Activated CD8-positive, alpha-beta memory T cell treated with anti-CD3 and anti-CD28 coated beads, Interleukin-2, amount 10 ng/mL, durations not matched to agents 7 days and 5 days (primary cell): ENCODE results near the gene CCR3. TPM values are rescaled to one million over a fixed set of nuclear protein-coding genes. Genes with fewer than 3 reads are reported as not detected.
A peak's percentile ranks its signal among the peaks of the same experiment; 100 is the strongest.

ENCODE experiments used
- ATAC-seq: fragments of 150-1000 bp; cut with Tn5 transposase; one replicate; pipeline ENCODE4 v1.10.0; 2021; ENCODE audit warnings: moderate library complexity
- CTCF ChIA-PET: fragments of 350-600 bp; sonication (Branson Sonifier 250); formaldehyde crosslinking; loops from one replicate; lab custom pipeline; 2021; ENCODE audit warnings: antibody characterized with exemption; lab: Charles Lee
- DNase-seq: peaks from one replicate; pipeline ENCODE4 v3.0.0-alpha.2; 2020
- H3K27ac Mint-ChIP-seq: one replicate; pipeline ENCODE4 v1.8.0; 2021; ENCODE audit warnings: mild to moderate bottlenecking, mixed read lengths
- H3K27me3 Mint-ChIP-seq: one replicate; pipeline ENCODE4 v1.8.0; 2021; ENCODE audit warnings: mixed read lengths
- H3K36me3 Mint-ChIP-seq: one replicate; pipeline ENCODE4 v1.8.0; 2021; ENCODE audit warnings: mild to moderate bottlenecking, mixed read lengths
- H3K4me1 Mint-ChIP-seq: one replicate; pipeline ENCODE4 v1.8.0; 2021; ENCODE audit warnings: mixed read lengths
- H3K4me3 Mint-ChIP-seq: one replicate; pipeline ENCODE4 v1.8.0; 2021; ENCODE audit warnings: mild to moderate bottlenecking, moderate library complexity, mixed read lengths
- H3K9me3 Mint-ChIP-seq: one replicate; pipeline ENCODE4 v1.8.0; 2022; ENCODE audit warnings: low read depth, mixed read lengths
- total RNA-seq, 2 experiments: library from RNA; stranded (reverse); gene quantifications; one replicate each; pipeline ENCODE4 v1.2.3, GENCODE V29; 2021

The CCR3 gene
- total RNA-seq, 2 experiments from 2014 or later: 1.4 to 2.0 TPM

- H3K36me3 Mint-ChIP-seq: peaks cover 5% of the 10 kb centered on the region
- H3K9me3 Mint-ChIP-seq: no peaks in the 10 kb centered on the region
- no peak overlapping the region for H3K4me3 Mint-ChIP-seq
- H3K4me1 Mint-ChIP-seq: peaks cover 93% of the 10 kb centered on the region
- peak overlapping the region; percentile 96 for H3K27ac Mint-ChIP-seq
- ATAC-seq: no peak
- H3K27me3 Mint-ChIP-seq: peaks cover 4% of the 10 kb centered on the region
- CTCF ChIA-PET: interaction anchor here (0.9 to 13.5 kb wide), 4 partner anchors 17 to 72 kb away, joined by 3 to 231 read pairs (median 4); partner anchors contain the start of gene CCR5
- no peak for DNase-seq
These were observed 54.6 kb downstream of the CCR3 start for GRCh38 chr3:46296826-46297225.

- Mint-ChIP-seq H3K27me3 (peaks cover 4% of the 10 kb centered on the region), H3K4me1 (peaks cover 92% of the 10 kb centered on the region), H3K27ac (peak overlapping the region; percentile 96), H3K9me3 (no peaks in the 10 kb centered on the region), H3K4me3 (no peak overlapping the region), H3K36me3 (peaks cover 7% of the 10 kb centered on the region)
- no peak for ATAC-seq
- CTCF ChIA-PET: interaction anchor here (0.8 to 13.5 kb wide), 11 partner anchors 10 to 83 kb away, joined by 3 to 231 read pairs (median 7); partner anchors contain the start of genes CCR2 and CCR5
- no peak for DNase-seq
These were observed 55.6 kb downstream of the CCR3 start for GRCh38 chr3:46297658-46298423.

GRCh38 chr3:46298871-46299607 lies 56.8 kb downstream of the CCR3 start:
- peak; percentile 83 for ATAC-seq
- Mint-ChIP-seq H3K4me1 (peaks cover 85% of the 10 kb centered on the region), H3K36me3 (peaks cover 9% of the 10 kb centered on the region), H3K27me3 (peaks cover 4% of the 10 kb centered on the region), H3K27ac (peak overlapping the region; percentile 96), H3K4me3 (peak overlapping the region; percentile 51), H3K9me3 (no peaks in the 10 kb centered on the region)
- peak; percentile 86 for DNase-seq
- CTCF ChIA-PET: interaction anchor here (0.7 to 13.5 kb wide), 21 partner anchors 11 to 201 kb away, joined by 3 to 231 read pairs (median 5); partner anchors contain the start of genes CCR2 and CCR5

GRCh38 chr3:46299608-46300460 lies 57.6 kb downstream of the CCR3 start:
- peak overlapping the region; percentile 51 for H3K4me3 Mint-ChIP-seq

GRCh38 chr3:46300461-46300789 lies 58.2 kb downstream of the CCR3 start:
- no peak for DNase-seq
- no peak for ATAC-seq
- Mint-ChIP-seq H3K27ac (peak overlapping the region; percentile 96), H3K9me3 (peaks cover 2% of the 10 kb centered on the region), H3K4me1 (peaks cover 83% of the 10 kb centered on the region), H3K4me3 (peak overlapping the region; percentile 31), H3K27me3 (peaks cover 13% of the 10 kb centered on the region), H3K36me3 (peaks cover 19% of the 10 kb centered on the region)
- CTCF ChIA-PET: interaction anchor here (0.6 to 13.5 kb wide), 12 partner anchors 11 to 134 kb away, joined by 3 to 231 read pairs (median 8); partner anchors contain the start of genes CCR2 and CCR5

More at GRCh38 chr3:46299608-46300460, 57.6 kb downstream of the CCR3 start:
- Mint-ChIP-seq H3K9me3 (peaks cover 2% of the 10 kb centered on the region), H3K4me1 (peaks cover 84% of the 10 kb centered on the region), H3K27me3 (peaks cover 9% of the 10 kb centered on the region), H3K27ac (peak overlapping the region; percentile 96), H3K36me3 (peaks cover 15% of the 10 kb centered on the region)
- CTCF ChIA-PET: interaction anchor here (0.6 to 13.5 kb wide), 20 partner anchors 11 to 202 kb away, joined by 3 to 231 read pairs (median 5); partner anchors contain the start of genes CCR2 and CCR5
- DNase-seq (no peak), ATAC-seq (peak; percentile 32)

- DNase-seq (no peak), ATAC-seq (no peak)
- peaks cover 2% of the 10 kb centered on the region for H3K9me3 Mint-ChIP-seq
- H3K4me1 Mint-ChIP-seq: peaks cover 76% of the 10 kb centered on the region
- H3K36me3 Mint-ChIP-seq: peaks cover 18% of the 10 kb centered on the region
- H3K27me3 Mint-ChIP-seq: peaks cover 14% of the 10 kb centered on the region
- no peak overlapping the region for H3K4me3 Mint-ChIP-seq
- CTCF ChIA-PET: interaction anchor here (1.5 to 13.5 kb wide), 5 partner anchors 17 to 77 kb away, joined by 4 to 231 read pairs (median 17); partner anchors contain the start of gene CCR5
- peak overlapping the region; percentile 96 for H3K27ac Mint-ChIP-seq
These were observed 59.0 kb downstream of the CCR3 start for GRCh38 chr3:46301122-46301835.

GRCh38 chr3:46303240-46303639 lies 61.0 kb downstream of the CCR3 start:
- Mint-ChIP-seq H3K4me1 (peaks cover 56% of the 10 kb centered on the region), H3K4me3 (no peak overlapping the region), H3K9me3 (peaks cover 2% of the 10 kb centered on the region), H3K27me3 (peaks cover 22% of the 10 kb centered on the region), H3K36me3 (peaks cover 24% of the 10 kb centered on the region), H3K27ac (no peak overlapping the region)
- ATAC-seq (no peak), DNase-seq (no peak)
- CTCF ChIA-PET: interaction anchor here (1.1 to 13.5 kb wide), 4 partner anchors 10 to 88 kb away, joined by 3 to 231 read pairs (median 4); partner anchors contain the start of gene CCR5

- CTCF ChIA-PET: interaction anchor here (2.1 to 13.5 kb wide), 2 partner anchors 64 kb away, joined by 7 to 231 read pairs; partner anchors contain the start of gene CCR5
- Mint-ChIP-seq H3K27me3 (peaks cover 30% of the 10 kb centered on the region), H3K4me1 (peaks cover 41% of the 10 kb centered on the region), H3K27ac (no peak overlapping the region), H3K4me3 (no peak overlapping the region), H3K36me3 (peaks cover 31% of the 10 kb centered on the region), H3K9me3 (peaks cover 4% of the 10 kb centered on the region)
- DNase-seq (no peak), ATAC-seq (no peak)
These were observed 62.5 kb downstream of the CCR3 start for GRCh38 chr3:46304739-46305138.

- Mint-ChIP-seq H3K27ac (no peak overlapping the region), H3K36me3 (peaks cover 33% of the 10 kb centered on the region), H3K9me3 (peaks cover 13% of the 10 kb centered on the region), H3K4me3 (no peak overlapping the region), H3K4me1 (peaks cover 18% of the 10 kb centered on the region), H3K27me3 (peaks cover 28% of the 10 kb centered on the region)
- ATAC-seq: no peak
- CTCF ChIA-PET: interaction anchor here (1.0 to 1.3 kb wide), 2 partner anchors 10 to 39 kb away, joined by 3 to 4 read pairs; no protein-coding TSS in a partner anchor
- DNase-seq: no peak
These were observed 70.7 kb downstream of the CCR3 start for GRCh38 chr3:46312991-46313390.

- ATAC-seq: peak; percentile 53
These were observed 72.3 kb downstream of the CCR3 start for GRCh38 chr3:46314517-46314916.

GRCh38 chr3:46316206-46316605 lies 73.9 kb downstream of the CCR3 start:
- H3K4me1 Mint-ChIP-seq: peaks cover 18% of the 10 kb centered on the region

More at GRCh38 chr3:46314517-46314916, 72.3 kb downstream of the CCR3 start:
- peaks cover 27% of the 10 kb centered on the region for H3K36me3 Mint-ChIP-seq
- CTCF ChIA-PET: interaction anchor here (1.0 to 2.7 kb wide), 5 partner anchors 15 to 57 kb away, joined by 3 to 14 read pairs (median 4); partner anchors contain the start of gene CCR5
- H3K9me3 Mint-ChIP-seq: peaks cover 12% of the 10 kb centered on the region
- peak; percentile 62 for DNase-seq
- peak overlapping the region; percentile 15 for H3K27ac Mint-ChIP-seq
- H3K4me3 Mint-ChIP-seq: no peak overlapping the region
- H3K4me1 Mint-ChIP-seq: peaks cover 18% of the 10 kb centered on the region
- peaks cover 21% of the 10 kb centered on the region for H3K27me3 Mint-ChIP-seq

More at GRCh38 chr3:46316206-46316605, 73.9 kb downstream of the CCR3 start:
- Mint-ChIP-seq H3K9me3 (peaks cover 12% of the 10 kb centered on the region), H3K27ac (no peak overlapping the region), H3K27me3 (peaks cover 10% of the 10 kb centered on the region), H3K36me3 (peaks cover 20% of the 10 kb centered on the region), H3K4me3 (no peak overlapping the region)
- CTCF ChIA-PET: interaction anchor here (0.7 to 2.7 kb wide), 4 partner anchors 9 to 52 kb away, joined by 3 to 14 read pairs (median 4); no protein-coding TSS in a partner anchor
- ATAC-seq (no peak), DNase-seq (no peak)
